HEK293 (cell line): Measurements from ENCODE around the gene KIAA0825.
A peak's percentile ranks its signal among the peaks of the same experiment; 100 is the strongest.

ENCODE experiments used
- CTCF ChIA-PET: fragments of 350-600 bp; formaldehyde crosslinking; extraction: SDS; loops from one replicate; lab custom pipeline; 2021; ENCODE audit warnings: antibody characterized with exemption; lab: Yijun Ruan, JAX
- POLR2A ChIA-PET: fragments of 300-600 bp; formaldehyde crosslinking; extraction: SDS; loops from one replicate; lab custom pipeline; 2020; ENCODE audit warnings: antibody characterized with exemption, inconsistent platforms; lab: Yijun Ruan, JAX
- H3K27ac ChIP-seq: fragments of 200-500 bp; sonication (Bioruptor generic); 2 replicates; pipeline ENCODE4 v1.5.1; 2014; ENCODE audit warnings: low read depth, low read length, control low read depth, inconsistent platforms; ENCODE audit errors: extremely low read depth
- H3K36me3 ChIP-seq, 2 experiments: fragments of 200-500 bp in 1 of 2; sonication (Bioruptor generic) in 1 of 2; 1 replicate in 1 of 2; 2 replicates in 1 of 2; pipeline ENCODE4 v1.5.1; 2014 to 2017; ENCODE audit warnings: inconsistent platforms in 2 of 2, low read length in 2 of 2; ENCODE audit not compliant: control insufficient read depth in 2 of 2, insufficient read depth in 1 of 2
- H3K4me1 ChIP-seq: fragments of 200-500 bp; sonication (Bioruptor generic); 2 replicates; pipeline ENCODE4 v1.5.1; 2014; ENCODE audit warnings: mild to moderate bottlenecking, low read length, inconsistent platforms; ENCODE audit not compliant: control insufficient read depth, insufficient read depth
- H3K4me3 ChIP-seq: 2 replicates; pipeline ENCODE4 v1.5.1; 2011; ENCODE audit warnings: low read depth, mild to moderate bottlenecking, control low read depth, low read length, moderate library complexity
- H3K9me3 ChIP-seq: fragments of 200-500 bp; sonication (Bioruptor generic); 2 replicates; pipeline ENCODE4 v1.5.1; 2014; ENCODE audit warnings: low read depth, low read length, inconsistent platforms; ENCODE audit not compliant: control insufficient read depth, insufficient read depth
- CTCF ChIP-seq: fragments of 450-650 bp; formaldehyde crosslinking; IDR thresholded peaks from 2 replicates; pipeline ENCODE4 v1.5.1; 2016; ENCODE audit warnings: missing biosample characterization, missing genetic modification characterization
- KLF17 ChIP-seq: fragments of 450-650 bp; formaldehyde crosslinking; IDR thresholded peaks from 2 replicates; pipeline ENCODE4 v1.5.1; 2016; ENCODE audit warnings: missing biosample characterization, missing genetic modification characterization
- PBX3 ChIP-seq: sonication (generic); formaldehyde crosslinking; IDR thresholded peaks from 2 replicates; pipeline ENCODE4 v1.8.1; 2022; ENCODE audit warnings: mild to moderate bottlenecking, moderate library complexity, missing genetic modification reagents
- RBAK ChIP-seq: fragments of 450-650 bp; formaldehyde crosslinking; IDR thresholded peaks from 2 replicates; pipeline ENCODE4 v1.5.1; 2016; ENCODE audit warnings: missing biosample characterization, missing genetic modification characterization
- TSHZ1 ChIP-seq: fragments of 450-650 bp; formaldehyde crosslinking; IDR thresholded peaks from 2 replicates; pipeline ENCODE4 v1.5.1; 2016; ENCODE audit warnings: missing biosample characterization, missing genetic modification characterization, borderline replicate concordance
- ZNF10 ChIP-seq: fragments of 450-650 bp; formaldehyde crosslinking; IDR thresholded peaks from 2 replicates; pipeline ENCODE4 v1.5.1; 2017; ENCODE audit warnings: missing biosample characterization, missing genetic modification characterization
- ZNF366 ChIP-seq: fragments of 450-650 bp; formaldehyde crosslinking; conservative IDR thresholded peaks from 2 replicates; pipeline ENCODE4 v1.5.1; 2016; ENCODE audit warnings: missing biosample characterization, missing genetic modification characterization
- ZNF391 ChIP-seq: fragments of 450-650 bp; formaldehyde crosslinking; IDR thresholded peaks from 2 replicates; pipeline ENCODE4 v1.5.1; 2016; ENCODE audit warnings: low read depth, missing biosample characterization, missing genetic modification characterization, borderline replicate concordance
- ZNF488 ChIP-seq: fragments of 450-650 bp; formaldehyde crosslinking; IDR thresholded peaks from 2 replicates; pipeline ENCODE4 v1.5.1; 2016; ENCODE audit warnings: missing biosample characterization, missing genetic modification characterization
- ZNF555 ChIP-seq: fragments of 450-650 bp; formaldehyde crosslinking; conservative IDR thresholded peaks from 2 replicates; pipeline ENCODE4 v1.5.1; 2017; ENCODE audit warnings: missing biosample characterization, mild to moderate bottlenecking, missing genetic modification characterization, inconsistent platforms
- ZNF560 ChIP-seq: fragments of 450-650 bp; formaldehyde crosslinking; IDR thresholded peaks from 2 replicates; pipeline ENCODE4 v1.5.1; 2017; ENCODE audit warnings: missing biosample characterization, missing genetic modification characterization, borderline replicate concordance
- ZNF610 ChIP-seq: fragments of 450-650 bp; formaldehyde crosslinking; IDR thresholded peaks from 2 replicates; pipeline ENCODE4 v1.5.1; 2016; ENCODE audit warnings: missing biosample characterization, missing genetic modification characterization, borderline replicate concordance
- ZNF639 ChIP-seq: fragments of 450-650 bp; formaldehyde crosslinking; IDR thresholded peaks from 2 replicates; pipeline ENCODE4 v1.5.1; 2016; ENCODE audit warnings: missing biosample characterization, missing genetic modification characterization

Gene KIAA0825

GRCh38 chr5:94407023-94407422, 211.4 kb downstream of the KIAA0825 start:
- H3K27ac ChIP-seq: no peak overlapping the region
- H3K9me3 ChIP-seq: no peaks in the 10 kb centered on the region
- no peak overlapping the region for H3K4me3 ChIP-seq
- 0 out of 2 replicates have a peak, but pooled peaks cover 2% of the 10 kb centered on the region for H3K4me1 ChIP-seq
- POLR2A ChIA-PET: no interaction called here
- TF ChIP-seq RBAK (no peak), TSHZ1 (tag by site-specific recombination) (no peak), ZNF10 (peak; percentile 57; the same call in 1 of the 2 replicates)
- H3K36me3 ChIP-seq: no peaks in the 10 kb centered on the region
- CTCF ChIA-PET: no interaction called here

GRCh38 chr5:94403483-94403882, 214.9 kb downstream of the KIAA0825 start:
- TF ChIP-seq ZNF610: no peak
- TF ChIP-seq ZNF555 (tag by site-specific recombination): no peak
- no peak for TF ChIP-seq KLF17 (tag by site-specific recombination)
- TF ChIP-seq ZNF391 (tag by site-specific recombination): no peak
- no peak for TF ChIP-seq ZNF639 (tag by site-specific recombination)
- TF ChIP-seq PBX3 (CRISPR knock-in tag): no peak
- no peak for TF ChIP-seq ZNF560
- TF ChIP-seq CTCF (tag by site-specific recombination): no peak
- TF ChIP-seq ZNF488 (tag by site-specific recombination): no peak
- no peak for TF ChIP-seq ZNF366 (tag by site-specific recombination)
- ChIA-PET CTCF (interaction anchor here (0.6 to 0.7 kb wide), 2 partner anchors 147 to 929 kb away, joined by 3 read pairs; no protein-coding TSS in a partner anchor), POLR2A (no interaction called here)
- Histone ChIP-seq H3K36me3 (no peaks in the 10 kb centered on the region), H3K9me3 (no peaks in the 10 kb centered on the region), H3K27ac (no peak overlapping the region), H3K4me1 (0 out of 2 replicates have a peak, but pooled peaks cover 2% of the 10 kb centered on the region), H3K4me3 (no peak overlapping the region)
